Measurements from ENCODE around the gene GLG1.
"Not testable (repeated sequence)": the region's sequence is repeated elsewhere in the genome, so short reads cannot be mapped to it uniquely, and the experiment has no call there.

Gene GLG1

DNA sequence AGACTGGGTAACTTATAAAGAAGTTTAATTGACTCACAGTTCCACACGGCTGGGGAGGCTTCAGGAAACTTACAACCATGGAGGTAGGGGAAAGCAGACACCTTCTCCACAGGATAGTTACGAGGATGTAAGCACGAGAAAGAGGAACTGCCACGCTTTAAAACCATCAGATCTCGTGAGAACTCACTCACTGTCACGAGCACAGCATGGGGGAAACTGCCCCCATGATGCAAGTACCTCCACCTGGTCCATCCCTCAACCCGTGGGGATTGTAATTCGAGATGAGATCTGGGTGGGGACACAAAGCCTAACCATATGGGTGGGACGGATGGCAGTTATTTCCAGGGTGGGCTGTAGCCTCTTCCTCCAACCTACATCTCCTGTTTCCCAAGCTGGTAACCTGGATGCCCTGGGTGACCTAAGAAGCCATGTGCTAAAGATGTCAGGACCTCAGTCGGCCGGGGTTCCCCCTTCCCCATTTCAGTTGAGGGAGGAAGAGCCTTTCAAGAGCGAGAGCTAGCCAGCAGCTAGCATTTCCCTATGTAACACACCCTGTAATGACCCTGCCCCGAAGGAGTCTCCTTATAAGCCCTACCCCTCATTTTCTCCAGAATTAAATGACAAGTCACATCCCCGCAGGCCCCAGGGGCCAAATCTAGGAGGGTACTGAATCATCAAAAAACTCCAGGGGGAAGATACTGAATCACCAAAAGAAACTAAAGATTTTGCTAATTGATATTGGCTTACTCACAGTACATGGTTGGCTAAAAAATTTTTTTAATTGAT is 202.6 kb downstream of the GLG1 start:
- DNase-seq, result not testable (repeated sequence)

DNA sequence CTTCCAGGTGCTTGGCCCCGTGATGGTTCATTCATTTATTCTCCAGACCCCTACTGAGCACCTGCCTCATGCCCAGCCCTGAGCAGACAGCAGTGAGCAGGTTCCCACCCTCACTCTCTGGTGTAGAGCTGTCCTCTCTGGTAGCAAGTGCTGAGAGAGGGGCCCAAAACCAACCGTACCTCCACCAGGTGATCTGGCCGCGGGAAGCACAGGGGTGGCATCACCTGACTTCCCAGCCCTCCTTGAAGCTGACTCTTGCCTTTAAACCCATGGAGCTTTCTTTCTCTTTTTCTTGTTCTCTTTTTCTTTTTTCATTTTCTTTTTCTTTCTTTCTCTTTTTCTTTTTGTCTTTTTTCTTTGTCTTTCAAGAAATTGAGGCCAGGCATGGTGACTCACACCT is 206.7 kb downstream of the GLG1 start:
- DNase-seq, result not testable (repeated sequence)

DNA sequence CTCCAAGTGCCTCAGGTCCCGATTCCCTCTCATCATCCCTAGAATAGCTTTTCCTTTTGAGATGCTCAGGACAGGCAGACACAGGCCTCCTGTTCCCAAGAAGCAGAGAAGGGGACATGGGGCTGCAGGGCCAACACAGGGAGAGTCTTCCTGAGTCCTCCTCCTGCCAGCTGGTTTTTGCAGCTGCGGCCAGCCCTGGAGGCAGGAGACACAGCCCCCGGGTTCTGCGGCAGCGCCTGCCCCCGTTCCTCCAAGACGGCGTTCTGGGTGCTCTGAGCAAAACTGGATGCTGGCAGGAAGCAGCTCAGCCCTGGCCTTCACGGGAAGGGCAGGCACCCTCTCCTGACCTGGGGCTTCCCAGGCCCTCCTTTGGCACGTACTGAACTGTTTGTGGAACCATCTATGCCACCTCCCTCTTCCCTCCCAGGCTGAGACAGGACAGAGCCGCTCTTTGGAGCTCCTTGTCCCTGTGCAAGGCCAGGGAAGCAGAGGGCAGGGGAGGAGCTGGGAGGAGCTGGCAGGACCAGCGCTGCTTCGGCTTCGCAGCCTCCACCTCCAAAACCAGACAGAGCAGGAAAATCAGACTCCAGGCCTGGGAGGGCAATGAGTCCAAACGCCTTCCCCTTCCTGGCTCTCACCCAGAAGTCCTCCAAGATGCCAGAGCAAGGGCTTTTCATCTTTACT is 208.6 kb downstream of the GLG1 start:
- DNase-seq, result not testable (repeated sequence)
